ENCODE measurements around the gene UCMA. TPM values are rescaled to one million over a fixed set of nuclear protein-coding genes. Genes with fewer than 3 reads are reported as not detected.

UCMA gene
- total RNA-seq, 1 experiment from 2014 or later, result not detected

DNA sequence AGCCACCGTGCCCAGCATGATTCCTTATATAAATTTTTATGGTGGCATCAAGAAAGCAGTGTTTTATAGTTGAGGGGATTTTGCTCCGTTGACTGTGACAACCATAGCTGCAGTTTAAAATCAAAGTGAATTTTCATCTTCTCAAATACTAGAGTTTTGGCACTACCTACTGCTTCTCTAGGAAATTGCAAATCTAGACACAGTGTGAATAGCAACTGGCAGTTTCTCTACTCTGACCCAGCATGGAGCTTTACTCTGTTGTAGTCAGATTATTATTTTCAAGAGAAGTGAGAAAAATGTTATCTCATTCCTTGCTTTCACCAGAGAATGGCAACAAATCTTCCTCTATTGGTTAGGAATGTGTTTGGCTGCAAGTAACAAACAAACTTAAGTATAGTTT, 49.9 kb downstream of the UCMA start:
- Histone ChIP-seq H3K9me3 (ENCODE audit: control insufficient read depth in 1 of 2, insufficient read depth in 1 of 2, low read depth in 1 of 2, low read length in 2 of 2) (no peaks in the 10 kb centered on the region), H3K9me2 (ENCODE audit: insufficient read depth) (no peaks in the 10 kb centered on the region), H3K4me2 (ENCODE audit: low read length) (no peak overlapping the region), H3K27me3 (ENCODE audit: insufficient read depth, low read length) (no peaks in the 10 kb centered on the region), H4K20me1 (ENCODE audit: insufficient read depth) (no peaks in the 10 kb centered on the region; the same call in 1 of the 2 replicates), H3K4me3 (replicated peaks in 1 of 2; ENCODE audit: low read depth in 1 of 2, low read length in 2 of 2) (no peak overlapping the region), H3K36me3 (ENCODE audit: control insufficient read depth in 1 of 2, insufficient read depth in 2 of 2, low read length in 2 of 2) (peaks cover 57 to 66% of the 10 kb centered on the region in 2 experiments), H3K79me2 (ENCODE audit: insufficient read depth, low read length) (peaks cover 6% of the 10 kb centered on the region; the same call in 1 of the 2 replicates), H3K9ac (ENCODE audit: low read length) (no peak overlapping the region), H3K4me1 (ENCODE audit: control insufficient read depth in 1 of 2, insufficient read depth in 2 of 2, low read length in 2 of 2) (no peaks in the 10 kb centered on the region), H3K27ac (ENCODE audit: low read depth, low read length) (no peak overlapping the region), H2AFZ (ENCODE audit: low read depth, low read length, poor library complexity, severe bottlenecking) (no peak overlapping the region)
- TF ChIP-seq YY1 (IDR thresholded peaks at IDR 0.05; ENCODE audit: extremely low read depth, insufficient replicate concordance, low read depth, low read length), result no peak
- TF ChIP-seq FOSL1 (IDR thresholded peaks at IDR 0.05; ENCODE audit: low read depth), result no peak
- ChIA-PET POLR2A (no interaction called here), CTCF (no interaction called here), RAD21 (ENCODE audit: low non-redundant PET in 1 of 2, low total read pairs in 2 of 2, uncharacterized antibody in 2 of 2, unreplicated experiment in 2 of 2) (no interaction called here)
- DNase-seq (ENCODE audit: low read depth, low spot score) (no peak), ATAC-seq (no peak)
- intact Hi-C loops (cut with micrococcal nuclease), result no loop called here
- no TSS peak for BruUV-seq (replicated peaks)

DNA sequence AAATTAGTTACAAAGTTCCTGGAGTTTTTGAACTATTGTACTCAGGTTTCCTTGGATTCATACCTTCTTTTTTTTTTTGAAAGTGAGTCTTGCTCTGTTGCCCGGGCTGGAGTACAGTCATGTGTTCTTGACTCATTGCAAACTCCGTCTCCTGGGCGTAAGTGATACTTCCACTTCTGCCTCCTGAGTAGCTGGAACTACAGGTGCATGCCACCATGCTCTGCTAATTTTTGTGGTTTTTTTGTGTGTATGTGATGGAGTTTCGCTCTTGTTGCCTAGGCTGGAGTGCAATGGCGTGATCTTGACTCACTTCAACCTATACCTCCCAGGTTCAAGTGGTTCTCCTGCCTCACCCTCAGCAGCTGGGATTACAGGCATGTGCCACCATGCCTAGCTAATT, 50.5 kb downstream of the UCMA start:
- Histone ChIP-seq H3K9me2 (ENCODE audit: insufficient read depth) (no peaks in the 10 kb centered on the region), H2AFZ (ENCODE audit: low read depth, low read length, poor library complexity, severe bottlenecking) (no peak overlapping the region), H3K27ac (ENCODE audit: low read depth, low read length) (no peak overlapping the region), H3K4me3 (replicated peaks in 1 of 2; ENCODE audit: low read depth in 1 of 2, low read length in 2 of 2) (no peak overlapping the region), H3K4me1 (ENCODE audit: control insufficient read depth in 1 of 2, insufficient read depth in 2 of 2, low read length in 2 of 2) (no peaks in the 10 kb centered on the region), H3K27me3 (ENCODE audit: insufficient read depth, low read length) (no peaks in the 10 kb centered on the region), H4K20me1 (ENCODE audit: insufficient read depth) (peaks cover 3% of the 10 kb centered on the region; the same call in 1 of the 2 replicates), H3K4me2 (ENCODE audit: low read length) (no peak overlapping the region), H3K9ac (ENCODE audit: low read length) (no peak overlapping the region), H3K79me2 (ENCODE audit: insufficient read depth, low read length) (peaks cover 13% of the 10 kb centered on the region; the same call in 1 of the 2 replicates), H3K9me3 (ENCODE audit: control insufficient read depth in 1 of 2, insufficient read depth in 1 of 2, low read depth in 1 of 2, low read length in 2 of 2) (no peaks in the 10 kb centered on the region), H3K36me3 (ENCODE audit: control insufficient read depth in 1 of 2, insufficient read depth in 2 of 2, low read length in 2 of 2) (peaks cover 54 to 69% of the 10 kb centered on the region in 2 experiments)
- intact Hi-C loops (cut with micrococcal nuclease), result no loop called here
- ATAC-seq (no peak), DNase-seq (ENCODE audit: low read depth, low spot score) (no peak)
- no TSS peak for BruUV-seq (replicated peaks)
- no peak for TF ChIP-seq POLR2A (IDR thresholded peaks at IDR 0.05; ENCODE audit: borderline replicate concordance, extremely low read depth, insufficient read depth, insufficient read length)
- TF ChIP-seq, protein P1, sequence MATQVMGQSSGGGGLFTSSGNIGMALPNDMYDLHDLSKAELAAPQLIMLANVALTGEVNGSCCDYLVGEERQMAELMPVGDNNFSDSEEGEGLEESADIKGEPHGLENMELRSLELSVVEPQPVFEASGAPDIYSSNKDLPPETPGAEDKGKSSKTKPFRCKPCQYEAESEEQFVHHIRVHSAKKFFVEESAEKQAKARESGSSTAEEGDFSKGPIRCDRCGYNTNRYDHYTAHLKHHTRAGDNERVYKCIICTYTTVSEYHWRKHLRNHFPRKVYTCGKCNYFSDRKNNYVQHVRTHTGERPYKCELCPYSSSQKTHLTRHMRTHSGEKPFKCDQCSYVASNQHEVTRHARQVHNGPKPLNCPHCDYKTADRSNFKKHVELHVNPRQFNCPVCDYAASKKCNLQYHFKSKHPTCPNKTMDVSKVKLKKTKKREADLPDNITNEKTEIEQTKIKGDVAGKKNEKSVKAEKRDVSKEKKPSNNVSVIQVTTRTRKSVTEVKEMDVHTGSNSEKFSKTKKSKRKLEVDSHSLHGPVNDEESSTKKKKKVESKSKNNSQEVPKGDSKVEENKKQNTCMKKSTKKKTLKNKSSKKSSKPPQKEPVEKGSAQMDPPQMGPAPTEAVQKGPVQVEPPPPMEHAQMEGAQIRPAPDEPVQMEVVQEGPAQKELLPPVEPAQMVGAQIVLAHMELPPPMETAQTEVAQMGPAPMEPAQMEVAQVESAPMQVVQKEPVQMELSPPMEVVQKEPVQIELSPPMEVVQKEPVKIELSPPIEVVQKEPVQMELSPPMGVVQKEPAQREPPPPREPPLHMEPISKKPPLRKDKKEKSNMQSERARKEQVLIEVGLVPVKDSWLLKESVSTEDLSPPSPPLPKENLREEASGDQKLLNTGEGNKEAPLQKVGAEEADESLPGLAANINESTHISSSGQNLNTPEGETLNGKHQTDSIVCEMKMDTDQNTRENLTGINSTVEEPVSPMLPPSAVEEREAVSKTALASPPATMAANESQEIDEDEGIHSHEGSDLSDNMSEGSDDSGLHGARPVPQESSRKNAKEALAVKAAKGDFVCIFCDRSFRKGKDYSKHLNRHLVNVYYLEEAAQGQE (IDR thresholded peaks at IDR 0.05; ENCODE audit: low read depth), result no peak
- TF ChIP-seq, protein P2, sequence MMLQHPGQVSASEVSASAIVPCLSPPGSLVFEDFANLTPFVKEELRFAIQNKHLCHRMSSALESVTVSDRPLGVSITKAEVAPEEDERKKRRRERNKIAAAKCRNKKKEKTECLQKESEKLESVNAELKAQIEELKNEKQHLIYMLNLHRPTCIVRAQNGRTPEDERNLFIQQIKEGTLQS (IDR thresholded peaks at IDR 0.05), result no peak
- no peak for TF ChIP-seq EZH2phosphoT487 (IDR thresholded peaks at IDR 0.05; ENCODE audit: borderline replicate concordance)
- no peak for TF ChIP-seq YY1 (IDR thresholded peaks at IDR 0.05; ENCODE audit: extremely low read depth, insufficient replicate concordance, low read depth, low read length)
- TF ChIP-seq POLR2AphosphoS5 (IDR thresholded peaks at IDR 0.05; ENCODE audit: low read depth, low read length), result no peak
- no peak for TF ChIP-seq SP1 (IDR thresholded peaks at IDR 0.05; ENCODE audit: low read depth)
- TF ChIP-seq JUND (IDR thresholded peaks at IDR 0.05), result no peak
- TF ChIP-seq SIN3A (IDR thresholded peaks at IDR 0.05; ENCODE audit: low read depth), result no peak
- TF ChIP-seq CBX3 (IDR thresholded peaks at IDR 0.05; ENCODE audit: low read depth), result no peak
- TF ChIP-seq, protein P3, sequence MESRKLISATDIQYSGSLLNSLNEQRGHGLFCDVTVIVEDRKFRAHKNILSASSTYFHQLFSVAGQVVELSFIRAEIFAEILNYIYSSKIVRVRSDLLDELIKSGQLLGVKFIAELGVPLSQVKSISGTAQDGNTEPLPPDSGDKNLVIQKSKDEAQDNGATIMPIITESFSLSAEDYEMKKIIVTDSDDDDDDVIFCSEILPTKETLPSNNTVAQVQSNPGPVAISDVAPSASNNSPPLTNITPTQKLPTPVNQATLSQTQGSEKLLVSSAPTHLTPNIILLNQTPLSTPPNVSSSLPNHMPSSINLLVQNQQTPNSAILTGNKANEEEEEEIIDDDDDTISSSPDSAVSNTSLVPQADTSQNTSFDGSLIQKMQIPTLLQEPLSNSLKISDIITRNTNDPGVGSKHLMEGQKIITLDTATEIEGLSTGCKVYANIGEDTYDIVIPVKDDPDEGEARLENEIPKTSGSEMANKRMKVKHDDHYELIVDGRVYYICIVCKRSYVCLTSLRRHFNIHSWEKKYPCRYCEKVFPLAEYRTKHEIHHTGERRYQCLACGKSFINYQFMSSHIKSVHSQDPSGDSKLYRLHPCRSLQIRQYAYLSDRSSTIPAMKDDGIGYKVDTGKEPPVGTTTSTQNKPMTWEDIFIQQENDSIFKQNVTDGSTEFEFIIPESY (IDR thresholded peaks at IDR 0.05; ENCODE audit: extremely low read depth, insufficient replicate concordance, low read length), result no peak
- no peak for TF ChIP-seq TCF7L2 (IDR thresholded peaks at IDR 0.05; ENCODE audit: borderline replicate concordance, extremely low read depth, insufficient read depth, insufficient read length)
- no peak for TF ChIP-seq EZH2 (IDR thresholded peaks at IDR 0.05)
- TF ChIP-seq CEBPB (IDR thresholded peaks at IDR 0.05; ENCODE audit: low read depth), result no peak
- no peak for TF ChIP-seq FOSL1 (IDR thresholded peaks at IDR 0.05; ENCODE audit: low read depth)
- TF ChIP-seq EGR1 (IDR thresholded peaks at IDR 0.05; ENCODE audit: low read depth), result no peak
- ChIA-PET CTCF (no interaction called here), RAD21 (ENCODE audit: low non-redundant PET in 1 of 2, low total read pairs in 2 of 2, uncharacterized antibody in 2 of 2, unreplicated experiment in 2 of 2) (no interaction called here), POLR2A (no interaction called here)

Data from HCT116 (cell line).